H1 (cell line): Measurements from ENCODE around the gene TBC1D16.

Experiments used
- CTCF ChIP-seq, 3 experiments: IDR thresholded peaks; 1 replicate in 2 of 3; 2 replicates in 1 of 3; pipeline versions ENCODE4 v1.5.1 to v1.6.1; 2011; ENCODE audit warnings: low read length in 3 of 3, mild to moderate bottlenecking in 3 of 3, inconsistent platforms in 2 of 3, low read depth in 1 of 3, moderate library complexity in 1 of 3; ENCODE audit not compliant: insufficient read depth in 1 of 3; ENCODE audit errors: control extremely low read depth in 1 of 3
- RBBP5 ChIP-seq: IDR thresholded peaks from 2 replicates; pipeline ENCODE4 v1.7.1; 2012; ENCODE audit warnings: low read depth, mild to moderate bottlenecking, inconsistent platforms, low read length, moderate library complexity, borderline replicate concordance
- SP2 ChIP-seq: IDR thresholded peaks from 2 replicates; pipeline ENCODE4 v1.6.1; 2012; ENCODE audit warnings: mild to moderate bottlenecking, low read length, inconsistent platforms
- TCF12 ChIP-seq: IDR thresholded peaks from 2 replicates; pipeline ENCODE4 v1.6.1; 2011; ENCODE audit warnings: low read depth, mild to moderate bottlenecking, low read length

- TF ChIP-seq CTCF (IDR thresholded peaks at IDR 0.05; ENCODE audit: control extremely low read depth in 1 of 3, insufficient read depth in 1 of 3, low read depth in 1 of 3, low read length in 3 of 3), result peak; percentile 20 to 50 (median 40); a peak in 3 of 4 replicates
- TF ChIP-seq RBBP5, result no peak
- TF ChIP-seq TCF12, result no peak
- TF ChIP-seq SP2, result no peak
Measured at GRCh38 chr17:79905832-79906231, 129.8 kb downstream of the TBC1D16 start.
